IMR-90 (cell line): ENCODE results near the gene KCNJ6. TPM values are rescaled to one million over a fixed set of nuclear protein-coding genes. Genes with fewer than 3 reads are reported as not detected.

Experiments
- ATAC-seq: fragments of 200-7000 bp; cut with Tn5 transposase; 2 replicates; pipeline ENCODE4 v1.9.1; 2020; ENCODE audit warnings: low read depth, mild to moderate bottlenecking, moderate library complexity
- BruUV-seq: library from RNA; stranded (reverse); fragments of 400-500 nt; replicated peaks from 2 replicates; lab custom pipeline; 2021; lab: Mats Ljungman, UMichigan
- CTCF ChIA-PET: fragments of 300-600 bp; formaldehyde crosslinking; extraction: SDS; loops from one replicate; lab custom pipeline; 2021; ENCODE audit warnings: antibody characterized with exemption; lab: Yijun Ruan, JAX
- POLR2A ChIA-PET: fragments of 300-600 bp; sonication (Branson Sonifier 250); formaldehyde crosslinking; loops from one replicate; lab custom pipeline; 2022; ENCODE audit warnings: antibody characterized with exemption; ENCODE audit not compliant: unreplicated experiment; lab: Charles Lee
- DNase-seq: peaks from one replicate; pipeline ENCODE4 v3.0.0; 2013
- H2AFZ ChIP-seq: replicated peaks from 2 replicates; pipeline ENCODE3; 2013; ENCODE audit warnings: low read length, mild to moderate bottlenecking; ENCODE audit not compliant: poor library complexity
- H2AK5ac ChIP-seq: 2 replicates; pipeline ENCODE4 v1.6.1; 2013; ENCODE audit warnings: low read depth, low read length, inconsistent platforms
- H2AK9ac ChIP-seq: replicated peaks from 2 replicates; pipeline ENCODE3; 2013; ENCODE audit warnings: mild to moderate bottlenecking, low read depth, low read length, moderate library complexity; ENCODE audit not compliant: poor library complexity
- H2BK120ac ChIP-seq: 2 replicates; pipeline ENCODE4 v1.6.1; 2013; ENCODE audit warnings: low read depth, low read length, inconsistent platforms
- H2BK15ac ChIP-seq: 3 replicates; pipeline ENCODE4 v1.6.1; 2013; ENCODE audit warnings: low read depth, low read length, inconsistent platforms
- H2BK20ac ChIP-seq: 2 replicates; pipeline ENCODE4 v1.6.1; 2013; ENCODE audit warnings: low read depth, mild to moderate bottlenecking, inconsistent platforms, low read length, moderate library complexity
- H2BK5ac ChIP-seq: 2 replicates; pipeline ENCODE4 v1.6.1; 2013; ENCODE audit warnings: mild to moderate bottlenecking, low read depth, low read length, inconsistent platforms; ENCODE audit not compliant: poor library complexity, severe bottlenecking
- H3K14ac ChIP-seq: replicated peaks from 2 replicates; pipeline ENCODE4 v1.6.1; 2013; ENCODE audit warnings: low read depth, low read length, inconsistent platforms
- H3K18ac ChIP-seq: 2 replicates; pipeline ENCODE4 v1.6.1; 2013; ENCODE audit warnings: low read depth, low read length, control low read depth
- H3K23ac ChIP-seq: 2 replicates; pipeline ENCODE4 v1.6.1; 2013; ENCODE audit warnings: low read depth, low read length, inconsistent platforms
- H3K27ac ChIP-seq: 2 replicates; pipeline ENCODE4 v1.5.1; 2013; ENCODE audit warnings: mild to moderate bottlenecking, control low read depth, low read length; ENCODE audit not compliant: insufficient read depth
- H3K27me3 ChIP-seq: 2 replicates; pipeline ENCODE4 v1.6.1; 2013; ENCODE audit warnings: low read length; ENCODE audit not compliant: control insufficient read depth, insufficient read depth
- H3K36me3 ChIP-seq: 2 replicates; pipeline ENCODE4 v1.6.1; 2013; ENCODE audit warnings: low read length, mixed read lengths; ENCODE audit not compliant: control insufficient read depth, insufficient read depth
- H3K4ac ChIP-seq: 2 replicates; pipeline ENCODE4 v1.6.1; 2013; ENCODE audit warnings: low read depth, low read length, inconsistent platforms
- H3K4me1 ChIP-seq: 2 replicates; pipeline ENCODE4 v1.6.1; 2013; ENCODE audit warnings: low read length, mixed read lengths; ENCODE audit not compliant: control insufficient read depth, insufficient read depth
- H3K4me2 ChIP-seq: 2 replicates; pipeline ENCODE4 v1.6.1; 2013; ENCODE audit warnings: low read depth, mild to moderate bottlenecking, control low read depth, low read length, moderate library complexity
- H3K4me3 ChIP-seq: 2 replicates; pipeline ENCODE4 v1.5.1; 2013; ENCODE audit warnings: low read depth, mild to moderate bottlenecking, control low read depth, low read length, moderate library complexity; ENCODE audit not compliant: insufficient read depth
- H3K56ac ChIP-seq: 2 replicates; pipeline ENCODE4 v1.6.1; 2013; ENCODE audit warnings: low read length, inconsistent platforms; ENCODE audit not compliant: insufficient read depth; ENCODE audit errors: extremely low read depth
- H3K79me1 ChIP-seq, 2 experiments: 2 replicates each; pipeline ENCODE4 v1.6.1; 2013; ENCODE audit warnings: low read length in 2 of 2, inconsistent platforms in 1 of 2, low read depth in 1 of 2
- H3K9ac ChIP-seq: 2 replicates; pipeline ENCODE4 v1.6.1; 2013; ENCODE audit warnings: low read depth, low read length, control low read depth
- H3K9me1 ChIP-seq: 2 replicates; pipeline ENCODE4 v1.6.1; 2013; ENCODE audit warnings: low read length, inconsistent platforms; ENCODE audit not compliant: insufficient read depth
- H3K9me3 ChIP-seq: 2 replicates; pipeline ENCODE4 v1.6.1; 2013; ENCODE audit warnings: low read length; ENCODE audit not compliant: control insufficient read depth, insufficient read depth
- H4K20me1 ChIP-seq: 2 replicates; pipeline ENCODE4 v1.6.1; 2013; ENCODE audit warnings: low read length, inconsistent platforms; ENCODE audit not compliant: insufficient read depth
- H4K5ac ChIP-seq: 2 replicates; pipeline ENCODE4 v1.6.1; 2013; ENCODE audit warnings: mild to moderate bottlenecking, low read depth, low read length, control low read depth
- H4K8ac ChIP-seq, 2 experiments: 2 replicates each; pipeline ENCODE4 v1.6.1; 2013; ENCODE audit warnings: low read depth in 2 of 2, low read length in 2 of 2, control low read depth in 1 of 2, inconsistent platforms in 1 of 2
- H4K91ac ChIP-seq: 2 replicates; pipeline ENCODE4 v1.6.1; 2013; ENCODE audit warnings: low read depth, low read length, inconsistent platforms; ENCODE audit not compliant: insufficient read depth
- BHLHE40 ChIP-seq: fragments of 150-350 bp; IDR thresholded peaks from 2 replicates; pipeline ENCODE4 v1.6.1; 2016; ENCODE audit warnings: mild to moderate bottlenecking, low read depth, low read length
- CEBPB ChIP-seq: IDR thresholded peaks from 2 replicates; pipeline ENCODE4 v1.6.1; 2012; ENCODE audit warnings: low read depth, low read length, improper control_type of control experiment
- CHD1 ChIP-seq: IDR thresholded peaks from 2 replicates; pipeline ENCODE4 v1.6.1; 2012; ENCODE audit warnings: low read depth, low read length, improper control_type of control experiment
- FOS ChIP-seq: fragments of 150-350 bp; IDR thresholded peaks from 2 replicates; pipeline ENCODE4 v1.6.1; 2016; ENCODE audit warnings: low read depth, low read length
- MAFK ChIP-seq: IDR thresholded peaks from 2 replicates; pipeline ENCODE4 v1.6.1; 2012; ENCODE audit warnings: low read depth, low read length, improper control_type of control experiment
- MAZ ChIP-seq: IDR thresholded peaks from 2 replicates; pipeline ENCODE4 v1.6.1; 2012; ENCODE audit warnings: low read depth, mild to moderate bottlenecking, low read length, improper control_type of control experiment, moderate library complexity, borderline replicate concordance
- MXI1 ChIP-seq: IDR thresholded peaks from 2 replicates; pipeline ENCODE4 v1.6.1; 2012; ENCODE audit warnings: low read depth, mild to moderate bottlenecking, low read length, moderate library complexity, borderline replicate concordance
- NFE2L2 ChIP-seq: fragments of 150-350 bp; IDR thresholded peaks from 2 replicates; pipeline ENCODE4 v1.6.1; 2016; ENCODE audit warnings: low read depth, mild to moderate bottlenecking, low read length
- POLR2A ChIP-seq: IDR thresholded peaks from 2 replicates; pipeline ENCODE4 v1.6.1; 2012; ENCODE audit warnings: mild to moderate bottlenecking, low read depth, low read length
- RAD21 ChIP-seq: IDR thresholded peaks from 2 replicates; pipeline ENCODE4 v1.6.1; 2012; ENCODE audit warnings: low read length, improper control_type of control experiment
- RCOR1 ChIP-seq: IDR thresholded peaks from 2 replicates; pipeline ENCODE4 v1.6.1; 2012; ENCODE audit warnings: mild to moderate bottlenecking, low read length, improper control_type of control experiment; ENCODE audit not compliant: insufficient replicate concordance
- RFX5 ChIP-seq: IDR thresholded peaks from 2 replicates; pipeline ENCODE4 v1.8.0; 2012; ENCODE audit warnings: low read depth, mild to moderate bottlenecking, low read length, moderate library complexity
- SMC3 ChIP-seq: fragments of 150-350 bp; IDR thresholded peaks from 2 replicates; pipeline ENCODE4 v1.6.1; 2016; ENCODE audit warnings: low read depth, mild to moderate bottlenecking, antibody characterized with exemption, low read length, moderate library complexity
- WGBS, 2 experiments: methylation state at CpG; one replicate each; pipeline versions ENCODE4 v1.1.5 to v1.1.7; 2013; ENCODE audit warnings: missing lambda C conversion rate in 2 of 2; ENCODE audit not compliant: insufficient read length in 1 of 2; ENCODE audit errors: extremely low coverage in 2 of 2; 5-methylcytosine and 5-hydroxymethylcytosine counted together
- dilution Hi-C: fragments of 300-500 bp; cut with HindIII; formaldehyde crosslinking; loops from one replicate; pipeline ENCODE4 v1.14.3; 2018; ENCODE audit warnings: low sequenced_read_pairs; ENCODE audit not compliant: unreplicated experiment
- in situ Hi-C: fragments of 300-500 bp; cut with MboI; formaldehyde crosslinking; loops from 3 replicates; pipeline ENCODE4 v1.14.3; 2019; ENCODE audit warnings: low sequenced_read_pairs, inconsistent platforms, mixed read lengths
- intact Hi-C: fragments of 100-400 bp; cut with micrococcal nuclease; formaldehyde crosslinking; loops from 2 replicates; pipeline ENCODE4 v1.10.0; 2022
- polyA plus RNA-seq, 3 experiments: library from polyadenylated mRNA; depleted of rRNA; stranded (reverse); fragments of >200 nt; gene quantifications; 2 replicates each; pipeline ENCODE4 v1.2.3, GENCODE V29; 2012; ENCODE audit warnings: low replicate concordance in 1 of 3
- total RNA-seq: library from RNA; depleted of rRNA; stranded (reverse); fragments of >200 nt; gene quantifications from 2 replicates; pipeline ENCODE4 v1.2.3, GENCODE V29; 2012
- TF ChIP-seq, protein P1 (sequence below): conservative IDR thresholded peaks from 2 replicates; pipeline ENCODE4 v1.5.1; 2012; ENCODE audit warnings: mild to moderate bottlenecking, low read depth, low read length, improper control_type of control experiment
- TF ChIP-seq, protein P2 (sequence below): fragments of 150-350 bp; IDR thresholded peaks from 2 replicates; pipeline ENCODE4 v1.6.1; 2016; ENCODE audit warnings: low read depth, mild to moderate bottlenecking, low read length, moderate library complexity, borderline replicate concordance
- TF ChIP-seq, protein P3 (sequence below): fragments of 150-350 bp; IDR thresholded peaks from 2 replicates; pipeline ENCODE4 v1.6.1; 2017; ENCODE audit warnings: mild to moderate bottlenecking, antibody characterized with exemption, low read length, low read depth

The KCNJ6 gene
- total and polyA plus RNA-seq, 2 of the 4 experiments (the other 2 are of a cell fraction) = under 0.01 to 0.02 TPM

DNA sequence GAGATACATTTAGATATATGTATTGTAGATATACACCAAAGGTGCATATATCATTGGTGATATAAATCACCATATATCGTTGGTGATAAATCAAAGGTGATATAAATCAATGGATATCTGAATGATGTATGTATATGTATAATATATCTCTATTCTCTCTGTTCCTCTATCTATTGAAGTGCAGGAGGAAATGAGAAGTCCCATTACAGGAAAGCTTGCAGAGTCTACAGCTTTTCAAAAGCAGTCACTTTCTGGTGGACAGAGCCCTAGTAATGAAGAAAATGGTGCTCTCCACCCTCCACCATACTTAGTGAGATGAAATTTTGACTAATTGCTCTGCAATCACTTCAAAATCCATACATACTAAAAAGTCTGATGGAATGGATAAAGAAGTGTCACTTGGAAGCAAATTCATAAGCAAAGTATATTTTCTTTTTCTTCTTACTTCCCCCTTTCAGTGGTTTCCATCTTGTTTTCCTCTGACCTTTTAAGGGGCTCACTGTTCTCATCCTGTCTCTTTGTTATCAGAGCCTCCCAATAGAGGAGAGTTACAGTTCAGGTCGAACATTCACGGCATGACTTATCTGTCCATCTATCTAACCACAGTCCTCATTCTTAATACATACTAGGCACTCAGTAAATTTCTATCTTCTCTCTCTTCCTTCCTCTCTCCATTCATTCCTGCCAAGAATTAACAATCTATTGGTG, 227.2 kb downstream of the KCNJ6 start:
- Histone ChIP-seq H2BK120ac (no peak overlapping the region), H3K4me3 (no peak overlapping the region), H3K27me3 (peaks cover 20% of the 10 kb centered on the region), H4K8ac (no peak overlapping the region), H2BK20ac (no peak overlapping the region), H4K20me1 (no peaks in the 10 kb centered on the region), H3K18ac (no peak overlapping the region), H3K14ac (no peak overlapping the region), H3K9me3 (no peaks in the 10 kb centered on the region), H2AK9ac (no peak overlapping the region), H2AFZ (no peak overlapping the region), H3K56ac (no peak overlapping the region), H3K4me1 (no peaks in the 10 kb centered on the region), H4K5ac (no peak overlapping the region), H2AK5ac (no peak overlapping the region), H2BK15ac (no peak overlapping the region), H4K91ac (no peak overlapping the region), H3K36me3 (no peaks in the 10 kb centered on the region), H3K9ac (no peak overlapping the region), H3K4ac (no peak overlapping the region), H2BK5ac (no peak overlapping the region), H3K23ac (no peak overlapping the region), H3K9me1 (no peaks in the 10 kb centered on the region), H3K4me2 (no peak overlapping the region), H3K79me1 (no peaks in the 10 kb centered on the region), H3K27ac (no peak overlapping the region)
- DNase-seq (no peak), ATAC-seq (no peak)
- no CpG with 5 or more reads among the region's 3 CpGs for WGBS, 2 experiments
- ChIA-PET CTCF (no interaction called here), POLR2A (no interaction called here)
- BruUV-seq = no TSS peak
- dilution Hi-C loops = no loop called here
- intact Hi-C loops = no loop called here
- TF ChIP-seq CHD1 (no peak), MXI1 (no peak), SMC3 (no peak), RFX5 (no peak), MAFK (no peak), RAD21 (no peak), RCOR1 (no peak), FOS (no peak), BHLHE40 (no peak), MAZ (no peak), NFE2L2 (no peak), POLR2A (no peak), CEBPB (no peak)
- TF ChIP-seq, protein P1, sequence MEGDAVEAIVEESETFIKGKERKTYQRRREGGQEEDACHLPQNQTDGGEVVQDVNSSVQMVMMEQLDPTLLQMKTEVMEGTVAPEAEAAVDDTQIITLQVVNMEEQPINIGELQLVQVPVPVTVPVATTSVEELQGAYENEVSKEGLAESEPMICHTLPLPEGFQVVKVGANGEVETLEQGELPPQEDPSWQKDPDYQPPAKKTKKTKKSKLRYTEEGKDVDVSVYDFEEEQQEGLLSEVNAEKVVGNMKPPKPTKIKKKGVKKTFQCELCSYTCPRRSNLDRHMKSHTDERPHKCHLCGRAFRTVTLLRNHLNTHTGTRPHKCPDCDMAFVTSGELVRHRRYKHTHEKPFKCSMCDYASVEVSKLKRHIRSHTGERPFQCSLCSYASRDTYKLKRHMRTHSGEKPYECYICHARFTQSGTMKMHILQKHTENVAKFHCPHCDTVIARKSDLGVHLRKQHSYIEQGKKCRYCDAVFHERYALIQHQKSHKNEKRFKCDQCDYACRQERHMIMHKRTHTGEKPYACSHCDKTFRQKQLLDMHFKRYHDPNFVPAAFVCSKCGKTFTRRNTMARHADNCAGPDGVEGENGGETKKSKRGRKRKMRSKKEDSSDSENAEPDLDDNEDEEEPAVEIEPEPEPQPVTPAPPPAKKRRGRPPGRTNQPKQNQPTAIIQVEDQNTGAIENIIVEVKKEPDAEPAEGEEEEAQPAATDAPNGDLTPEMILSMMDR = no peak
- TF ChIP-seq, protein P2, sequence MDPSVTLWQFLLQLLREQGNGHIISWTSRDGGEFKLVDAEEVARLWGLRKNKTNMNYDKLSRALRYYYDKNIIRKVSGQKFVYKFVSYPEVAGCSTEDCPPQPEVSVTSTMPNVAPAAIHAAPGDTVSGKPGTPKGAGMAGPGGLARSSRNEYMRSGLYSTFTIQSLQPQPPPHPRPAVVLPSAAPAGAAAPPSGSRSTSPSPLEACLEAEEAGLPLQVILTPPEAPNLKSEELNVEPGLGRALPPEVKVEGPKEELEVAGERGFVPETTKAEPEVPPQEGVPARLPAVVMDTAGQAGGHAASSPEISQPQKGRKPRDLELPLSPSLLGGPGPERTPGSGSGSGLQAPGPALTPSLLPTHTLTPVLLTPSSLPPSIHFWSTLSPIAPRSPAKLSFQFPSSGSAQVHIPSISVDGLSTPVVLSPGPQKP = no peak
- TF ChIP-seq, protein P3, sequence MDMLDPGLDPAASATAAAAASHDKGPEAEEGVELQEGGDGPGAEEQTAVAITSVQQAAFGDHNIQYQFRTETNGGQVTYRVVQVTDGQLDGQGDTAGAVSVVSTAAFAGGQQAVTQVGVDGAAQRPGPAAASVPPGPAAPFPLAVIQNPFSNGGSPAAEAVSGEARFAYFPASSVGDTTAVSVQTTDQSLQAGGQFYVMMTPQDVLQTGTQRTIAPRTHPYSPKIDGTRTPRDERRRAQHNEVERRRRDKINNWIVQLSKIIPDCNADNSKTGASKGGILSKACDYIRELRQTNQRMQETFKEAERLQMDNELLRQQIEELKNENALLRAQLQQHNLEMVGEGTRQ = no peak
- in situ Hi-C loops = no loop called here
